MM.1S (cell line): ENCODE data around the gene EXOSC7.

Experiments
- CTCF ChIP-seq: fragments of 300-600 bp; sonication (generic); IDR thresholded peaks from 2 replicates; pipeline ENCODE4 v1.5.1; 2016; ENCODE audit warnings: antibody characterized with exemption, low read length, mixed read lengths
- EZH2 ChIP-seq: fragments of 300-600 bp; sonication (generic); optimal IDR thresholded peaks from 2 replicates; pipeline ENCODE3; 2017; ENCODE audit warnings: low read depth, mild to moderate bottlenecking, antibody characterized with exemption, low read length, mixed read lengths

DNA sequence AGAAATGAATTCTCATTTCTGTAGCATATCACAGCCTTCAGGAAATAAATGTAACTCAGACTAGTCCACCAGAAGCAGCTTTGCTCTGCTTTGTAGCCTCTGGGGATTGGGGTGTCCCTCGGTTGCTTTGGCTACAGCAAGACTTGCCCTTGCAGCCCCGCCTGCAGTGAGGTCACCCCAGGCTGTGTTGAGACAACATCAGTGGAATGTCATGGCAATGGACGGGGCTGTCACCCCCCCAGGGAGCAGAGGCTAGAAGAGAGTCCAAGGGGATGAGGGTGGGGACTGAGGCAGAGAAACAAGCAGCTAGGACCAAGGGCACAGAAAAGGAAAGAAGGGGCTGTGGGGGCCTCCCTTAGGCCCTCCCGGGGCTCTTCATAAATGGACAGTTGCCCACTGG is 50.9 kb downstream of the EXOSC7 start:
- TF ChIP-seq CTCF (no peak), EZH2 (no peak)
